HG03571 (cell line): ENCODE data around the gene PRDM2.

Experiments
- ATAC-seq: cut with Tn5 transposase; IDR thresholded peaks from one replicate; pipeline ENCODE4 v1.9.1; 2021; ENCODE audit not compliant: unreplicated experiment

The PRDM2 gene

GRCh38 chr1:13762642-13763041 lies 62.7 kb downstream of the PRDM2 start:
- no peak for ATAC-seq

DNA sequence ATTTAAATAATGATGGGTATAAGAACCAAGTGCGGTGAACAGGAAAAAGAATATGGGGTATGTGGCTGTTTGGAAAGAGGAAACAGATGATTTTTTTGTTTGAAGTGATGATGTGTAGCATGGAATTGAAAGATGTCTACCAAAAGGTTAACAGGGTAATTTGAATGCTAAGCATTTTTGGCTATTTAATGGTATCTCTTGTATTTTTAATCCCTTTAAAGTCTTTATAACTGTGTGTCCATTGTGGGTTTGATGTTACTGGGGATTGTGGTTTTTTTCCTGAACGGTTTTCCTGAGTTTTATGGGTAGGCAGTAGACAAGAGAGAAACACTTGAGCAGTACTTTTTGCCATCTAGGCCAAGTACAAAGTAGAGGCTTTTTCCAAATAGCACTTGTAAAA lies 63.2 kb downstream of the PRDM2 start:
- no peak for ATAC-seq

DNA sequence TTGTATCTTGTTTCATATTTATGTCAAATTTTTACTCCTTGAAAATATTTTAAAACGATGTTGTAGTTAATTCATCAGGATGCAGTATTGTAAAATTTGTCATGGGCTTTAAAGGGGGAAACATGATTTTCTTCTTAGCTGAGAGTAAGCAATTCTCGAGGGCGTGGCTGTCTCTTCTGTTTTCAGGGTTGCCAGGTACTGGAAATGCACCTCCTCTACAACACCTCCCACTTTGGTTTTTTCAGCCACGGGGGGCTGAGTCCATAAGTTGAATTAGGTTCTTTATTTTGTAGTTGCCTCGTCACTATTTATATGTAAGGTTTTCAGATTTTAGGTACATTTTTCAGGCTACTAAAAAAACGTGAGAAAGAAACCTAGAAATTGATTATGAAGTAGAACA lies 64.0 kb downstream of the PRDM2 start:
- ATAC-seq: no peak

DNA sequence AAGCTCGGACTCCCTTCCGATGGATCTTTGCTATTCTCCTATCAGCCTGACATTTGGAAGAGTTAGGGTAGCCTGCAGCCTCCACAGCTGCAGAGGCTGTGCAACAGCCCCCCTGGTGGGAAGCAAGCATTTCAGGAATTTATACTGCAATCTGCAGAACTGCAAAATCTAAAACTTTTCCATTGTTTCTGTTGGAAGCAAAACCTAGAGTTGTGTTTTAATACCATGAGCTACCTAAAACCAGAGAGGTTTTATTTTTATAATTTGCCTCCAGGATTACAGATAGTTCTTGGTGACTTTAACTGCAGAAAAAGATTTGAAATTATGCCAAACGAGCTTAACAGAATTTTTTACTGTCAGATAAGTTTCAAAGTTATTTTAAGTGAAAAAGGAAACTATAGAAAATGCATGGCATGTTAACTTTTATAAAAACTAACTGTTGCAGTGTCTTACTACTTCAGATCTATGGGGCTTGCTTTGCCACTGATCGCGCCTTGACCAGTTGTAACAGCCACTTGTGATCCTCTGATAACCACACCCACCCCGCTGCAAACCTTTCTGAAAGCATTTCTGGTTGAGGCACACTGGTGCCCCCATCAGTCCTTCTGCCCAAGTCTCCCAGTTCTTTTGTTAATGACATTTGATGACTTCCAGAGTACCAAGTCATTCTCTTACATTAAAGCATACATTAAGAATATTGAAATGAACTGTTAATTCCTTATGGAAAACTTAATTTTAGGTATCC lies 64.8 kb downstream of the PRDM2 start:
- ATAC-seq: no peak

DNA sequence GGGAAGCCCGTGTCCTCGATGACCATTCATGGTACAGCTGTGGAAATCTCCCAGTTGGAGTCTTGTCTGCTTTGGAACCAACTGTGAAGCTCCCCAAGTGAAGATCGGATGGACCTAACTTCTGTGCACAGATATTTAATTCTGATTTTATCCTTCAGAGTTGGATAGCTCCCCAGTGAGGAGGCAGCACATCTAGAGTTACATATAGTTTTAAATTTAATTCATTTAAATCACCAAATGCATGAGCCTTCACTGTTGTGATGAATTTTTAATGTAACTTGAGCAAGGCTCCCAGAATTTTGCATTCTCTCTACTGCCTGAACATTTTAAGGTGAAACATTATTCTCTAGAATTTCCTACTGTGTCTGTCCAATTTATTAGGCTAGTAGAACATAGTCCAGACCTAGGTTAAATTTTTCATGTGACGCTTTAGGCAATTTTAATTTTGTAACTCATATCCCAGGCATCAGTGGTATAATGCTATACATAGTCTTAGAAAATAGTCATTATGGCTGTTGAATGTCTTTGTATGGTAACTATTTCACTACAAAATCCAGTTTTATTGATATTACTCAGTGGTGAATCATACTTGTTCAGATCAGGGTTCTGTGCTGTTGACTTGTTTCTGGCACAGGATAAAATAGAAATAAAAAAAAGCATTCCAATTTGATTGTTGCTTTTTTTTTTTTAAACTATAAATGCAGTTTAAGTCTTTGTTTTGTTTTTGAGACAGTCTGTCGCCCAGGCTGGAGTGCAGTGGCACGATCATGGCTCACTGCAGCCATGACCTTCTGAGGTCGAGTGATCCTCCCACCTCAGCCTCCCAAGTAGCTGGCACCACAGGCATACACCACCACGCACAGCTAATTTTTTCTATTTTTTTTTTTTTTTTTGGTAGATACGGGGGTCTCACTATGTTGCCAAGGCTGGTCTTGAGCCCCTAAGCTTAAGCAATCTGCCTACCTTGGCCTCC lies 66.9 kb downstream of the PRDM2 start:
- no peak for ATAC-seq

DNA sequence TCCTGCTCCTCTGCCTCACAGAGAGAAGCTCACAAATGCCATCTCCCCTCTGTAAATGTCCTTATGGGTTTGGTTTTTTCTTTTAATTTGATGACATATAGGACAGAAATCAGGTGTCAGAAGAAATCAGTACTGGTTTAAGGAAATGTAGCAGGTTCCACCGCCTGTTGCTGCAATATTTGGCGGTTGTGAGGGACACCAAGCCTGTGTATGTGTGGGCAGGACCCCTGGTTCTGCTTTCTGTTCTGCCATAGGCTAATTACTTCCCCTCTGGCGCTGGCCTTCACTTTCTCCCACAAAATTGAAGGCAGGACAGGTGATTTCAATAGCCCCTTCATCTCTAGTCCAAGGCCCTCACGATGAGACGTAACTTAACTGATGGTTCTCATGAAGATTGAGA lies 69.2 kb downstream of the PRDM2 start:
- no peak for ATAC-seq

- no peak for ATAC-seq
These were observed 69.8 kb downstream of the PRDM2 start for GRCh38 chr1:13769830-13770229.

DNA sequence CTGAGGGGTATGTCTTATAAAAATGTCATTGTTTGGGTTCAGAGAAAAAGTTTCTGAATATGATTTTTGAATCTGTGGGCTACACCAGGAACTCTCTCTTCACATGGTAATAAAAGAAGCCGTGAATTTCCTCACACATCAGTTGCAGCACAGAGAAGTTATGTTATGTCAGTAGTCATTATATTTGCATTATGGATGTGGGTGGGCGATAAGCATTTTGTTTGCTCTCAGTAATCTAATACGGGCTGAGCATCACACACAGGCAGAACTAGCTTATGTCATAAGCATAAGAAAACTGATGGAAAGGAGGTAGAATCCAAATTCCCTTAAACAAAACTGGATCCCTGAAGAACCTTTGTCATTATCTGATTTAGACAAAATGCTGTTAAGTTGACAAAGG lies 70.8 kb downstream of the PRDM2 start:
- ATAC-seq: no peak

DNA sequence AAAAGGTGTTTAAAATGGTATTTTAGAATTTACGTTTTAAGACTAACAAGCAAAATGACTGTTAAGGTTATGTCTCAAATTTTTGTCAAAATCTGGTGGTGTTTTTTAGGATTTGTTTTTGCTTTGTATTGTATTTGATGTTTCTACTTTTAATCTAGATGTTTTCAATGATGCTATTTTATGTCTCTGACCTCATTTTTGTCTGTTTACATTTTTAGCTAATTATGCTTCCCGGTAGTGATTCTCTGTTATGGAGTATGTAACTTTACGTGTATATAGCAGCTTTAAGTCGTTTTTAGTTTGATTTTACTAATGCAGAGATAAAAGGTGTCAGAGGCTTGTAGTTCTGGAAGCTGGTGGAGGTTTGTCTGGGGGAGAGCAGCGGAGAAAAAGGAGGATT lies 71.8 kb downstream of the PRDM2 start:
- no peak for ATAC-seq

GRCh38 chr1:13772271-13772670 lies 72.3 kb downstream of the PRDM2 start:
- no peak for ATAC-seq

DNA sequence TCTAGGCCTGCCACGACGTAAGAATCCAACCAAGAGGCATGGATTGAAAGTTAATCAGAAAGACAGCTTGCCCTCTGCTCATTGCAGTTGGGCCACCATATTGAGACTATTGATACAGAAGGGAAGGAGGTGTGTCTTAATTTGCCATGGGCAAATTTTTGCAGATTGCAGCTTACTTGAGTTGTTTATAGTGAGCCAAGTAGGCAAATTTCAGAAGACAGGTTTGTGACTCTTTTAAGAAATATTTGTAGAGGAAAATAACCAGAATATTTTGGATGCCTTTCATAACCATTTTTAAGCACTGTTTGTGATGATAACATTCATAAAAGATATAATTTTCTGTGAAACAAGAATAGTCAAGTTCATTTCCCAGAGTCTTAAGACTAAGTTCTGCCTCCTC lies 74.1 kb downstream of the PRDM2 start:
- ATAC-seq: no peak

GRCh38 chr1:13775459-13775858 lies 75.5 kb downstream of the PRDM2 start:
- ATAC-seq: no peak

GRCh38 chr1:13775916-13776315 lies 75.9 kb downstream of the PRDM2 start:
- no peak for ATAC-seq

GRCh38 chr1:13778431-13778830 lies 78.4 kb downstream of the PRDM2 start:
- ATAC-seq: no peak

DNA sequence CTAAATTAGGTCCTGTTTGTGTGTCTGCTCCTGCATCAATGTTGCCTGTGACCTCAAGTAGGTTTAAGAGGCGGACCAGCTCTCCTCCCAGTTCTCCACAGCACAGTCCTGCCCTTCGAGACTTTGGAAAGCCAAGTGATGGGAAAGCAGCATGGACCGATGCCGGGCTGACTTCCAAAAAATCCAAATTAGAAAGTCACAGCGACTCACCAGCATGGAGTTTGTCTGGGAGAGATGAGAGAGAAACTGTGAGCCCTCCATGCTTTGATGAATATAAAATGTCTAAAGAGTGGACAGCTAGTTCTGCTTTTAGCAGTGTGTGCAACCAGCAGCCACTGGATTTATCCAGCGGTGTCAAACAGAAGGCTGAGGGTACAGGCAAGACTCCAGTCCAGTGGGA lies 79.9 kb downstream of the PRDM2 start:
- no peak for ATAC-seq

DNA sequence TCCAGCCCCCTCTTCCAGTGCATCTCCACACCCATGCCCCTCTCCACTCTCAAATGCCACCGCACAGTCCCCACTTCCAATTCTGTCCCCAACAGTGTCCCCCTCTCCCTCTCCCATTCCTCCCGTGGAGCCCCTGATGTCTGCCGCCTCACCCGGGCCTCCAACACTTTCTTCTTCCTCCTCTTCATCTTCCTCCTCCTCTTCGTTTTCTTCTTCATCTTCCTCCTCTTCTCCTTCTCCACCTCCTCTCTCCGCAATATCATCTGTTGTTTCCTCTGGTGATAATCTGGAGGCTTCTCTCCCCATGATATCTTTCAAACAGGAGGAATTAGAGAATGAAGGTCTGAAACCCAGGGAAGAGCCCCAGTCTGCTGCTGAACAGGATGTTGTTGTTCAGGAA lies 80.8 kb downstream of the PRDM2 start:
- ATAC-seq: no peak

DNA sequence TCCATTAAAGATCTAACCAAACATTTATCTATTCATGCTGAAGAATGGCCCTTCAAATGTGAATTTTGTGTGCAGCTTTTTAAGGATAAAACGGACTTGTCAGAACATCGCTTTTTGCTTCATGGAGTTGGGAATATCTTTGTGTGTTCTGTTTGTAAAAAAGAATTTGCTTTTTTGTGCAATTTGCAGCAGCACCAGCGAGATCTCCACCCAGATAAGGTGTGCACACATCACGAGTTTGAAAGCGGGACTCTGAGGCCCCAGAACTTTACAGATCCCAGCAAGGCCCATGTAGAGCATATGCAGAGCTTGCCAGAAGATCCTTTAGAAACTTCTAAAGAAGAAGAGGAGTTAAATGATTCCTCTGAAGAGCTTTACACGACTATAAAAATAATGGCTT lies 81.2 kb downstream of the PRDM2 start:
- ATAC-seq: no peak

DNA sequence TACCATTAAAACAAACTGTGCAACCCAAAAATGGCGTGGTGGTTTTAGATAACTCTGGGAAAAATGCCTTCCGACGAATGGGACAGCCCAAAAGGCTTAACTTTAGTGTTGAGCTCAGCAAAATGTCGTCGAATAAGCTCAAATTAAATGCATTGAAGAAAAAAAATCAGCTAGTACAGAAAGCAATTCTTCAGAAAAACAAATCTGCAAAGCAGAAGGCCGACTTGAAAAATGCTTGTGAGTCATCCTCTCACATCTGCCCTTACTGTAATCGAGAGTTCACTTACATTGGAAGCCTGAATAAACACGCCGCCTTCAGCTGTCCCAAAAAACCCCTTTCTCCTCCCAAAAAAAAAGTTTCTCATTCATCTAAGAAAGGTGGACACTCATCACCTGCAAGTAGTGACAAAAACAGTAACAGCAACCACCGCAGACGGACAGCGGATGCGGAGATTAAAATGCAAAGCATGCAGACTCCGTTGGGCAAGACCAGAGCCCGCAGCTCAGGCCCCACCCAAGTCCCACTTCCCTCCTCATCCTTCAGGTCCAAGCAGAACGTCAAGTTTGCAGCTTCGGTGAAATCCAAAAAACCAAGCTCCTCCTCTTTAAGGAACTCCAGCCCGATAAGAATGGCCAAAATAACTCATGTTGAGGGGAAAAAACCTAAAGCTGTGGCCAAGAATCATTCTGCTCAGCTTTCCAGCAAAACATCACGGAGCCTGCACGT lies 82.1 kb downstream of the PRDM2 start:
- ATAC-seq: no peak

GRCh38 chr1:13782634-13783360 lies 82.8 kb downstream of the PRDM2 start:
- ATAC-seq: no peak

DNA sequence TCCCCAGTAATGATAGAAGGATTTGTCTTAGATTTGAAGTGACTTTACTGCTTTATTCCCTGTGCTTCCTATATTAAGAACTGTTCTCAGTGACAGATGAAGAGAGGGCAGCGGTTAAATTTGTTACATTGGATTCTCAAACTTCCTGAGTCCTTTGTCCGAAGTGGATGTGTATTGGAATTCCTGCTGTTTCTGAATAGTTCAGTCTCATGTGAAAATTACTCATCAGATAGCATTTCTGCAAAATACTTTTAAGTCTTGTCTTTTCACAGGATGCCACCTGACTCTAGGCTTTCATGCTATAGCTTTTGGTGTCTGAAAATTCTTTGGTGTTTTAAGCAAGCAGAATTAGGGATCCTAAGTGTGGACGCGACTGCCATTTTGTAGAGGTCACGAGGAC lies 83.6 kb downstream of the PRDM2 start:
- ATAC-seq: no peak

DNA sequence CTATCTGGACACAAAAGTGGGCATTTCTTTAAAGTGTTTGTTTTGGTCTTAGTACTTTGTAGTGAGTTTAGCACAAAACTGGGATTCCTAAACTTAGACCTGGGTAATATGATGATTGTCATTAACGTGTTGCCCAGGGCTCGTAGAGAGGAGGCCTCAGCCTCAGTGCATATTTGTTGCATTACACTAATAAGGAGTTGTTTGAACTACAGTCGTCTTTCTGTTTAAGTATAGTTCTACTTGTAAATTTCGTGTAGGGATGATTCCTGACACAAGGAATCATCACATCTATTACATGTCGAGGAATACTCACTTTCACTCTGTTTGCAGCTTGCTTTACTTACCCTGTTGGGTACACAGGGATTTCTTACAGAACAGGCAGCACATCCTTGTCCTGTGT lies 85.0 kb downstream of the PRDM2 start:
- ATAC-seq: no peak
